ENCODE results near the gene LRP5.
"Not testable (repeated sequence)": the region's sequence is repeated elsewhere in the genome, so short reads cannot be mapped to it uniquely, and the experiment has no call there.

LRP5 gene

DNA sequence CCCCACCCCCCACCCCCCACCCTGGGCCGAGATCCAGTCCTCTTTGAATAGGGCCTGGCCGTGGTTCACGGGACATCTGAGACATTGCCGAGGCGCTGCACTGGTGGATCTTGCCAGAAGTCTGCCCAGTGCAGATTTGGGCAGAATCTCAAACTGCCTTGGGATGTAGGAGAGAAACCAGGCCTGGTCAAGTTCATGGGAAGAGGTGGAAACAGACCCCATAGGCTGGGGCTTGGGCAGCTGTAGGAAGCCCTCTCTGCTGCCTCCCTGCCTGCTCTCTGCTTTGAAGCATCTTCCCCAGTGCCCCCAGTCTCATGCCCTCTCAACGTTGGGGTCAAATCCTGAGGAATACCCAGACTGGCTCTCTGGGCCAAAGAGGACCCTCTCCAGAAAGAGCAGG is 132.2 kb downstream of the LRP5 start:
- DNase-seq (ENCODE audit: low read depth in 3 of 3): no peak

DNA sequence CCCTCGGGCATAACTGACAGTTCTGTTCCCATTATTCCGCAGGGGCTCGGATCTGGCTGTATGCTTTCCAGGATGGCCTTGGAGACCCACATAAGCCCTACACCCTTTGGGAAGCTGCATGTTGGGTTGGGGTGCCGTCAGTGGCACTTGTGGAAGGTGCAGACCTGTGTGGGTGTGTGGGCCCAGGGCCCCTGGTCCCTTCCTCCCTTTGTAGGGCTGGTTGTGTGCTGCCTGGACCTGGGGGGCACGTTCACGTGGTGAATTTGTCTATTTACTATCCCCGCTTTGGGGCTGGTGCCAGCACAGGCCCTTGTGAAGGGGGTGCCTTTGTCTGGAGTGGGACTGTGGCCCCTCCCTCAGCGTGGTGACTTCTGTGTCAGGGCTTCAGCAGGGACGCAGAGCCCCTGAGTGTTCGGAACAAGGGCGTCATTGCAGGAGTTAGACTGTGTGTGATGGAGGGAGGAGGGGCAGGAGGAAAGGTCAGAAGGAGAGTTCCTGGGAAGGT is 133.2 kb downstream of the LRP5 start:
- no peak for DNase-seq (ENCODE audit: low read depth in 3 of 3)

DNA sequence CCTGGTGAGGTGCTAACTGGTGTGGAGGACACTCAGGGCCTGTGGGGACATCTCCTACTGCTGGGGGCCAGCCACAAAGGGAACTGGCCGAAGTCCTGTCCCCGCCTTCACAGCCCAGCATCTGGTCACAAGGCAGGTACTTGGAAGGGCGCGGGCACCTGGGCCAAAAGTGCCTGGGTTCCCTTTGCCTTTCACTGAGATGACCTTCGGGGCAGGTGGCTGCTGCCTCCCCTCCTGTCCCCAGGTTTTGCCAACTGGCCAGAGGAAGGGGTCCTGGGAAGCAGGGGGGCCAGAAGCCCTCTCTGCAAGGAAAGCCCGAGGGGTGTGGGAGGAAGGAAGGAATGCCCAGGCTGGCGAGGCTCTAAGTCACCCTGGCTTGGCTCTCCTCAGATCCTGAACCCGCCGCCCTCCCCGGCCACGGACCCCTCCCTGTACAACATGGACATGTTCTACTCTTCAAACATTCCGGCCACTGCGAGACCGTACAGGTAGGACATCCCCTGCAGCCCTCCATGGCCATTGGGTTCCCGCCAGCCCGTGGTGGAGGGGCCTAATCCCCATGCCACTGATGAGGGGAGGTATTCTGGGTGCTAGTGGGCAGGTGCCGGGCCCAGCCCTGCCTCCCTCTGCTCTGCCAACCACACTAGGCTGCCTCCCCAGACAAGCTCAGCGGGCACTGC is 133.8 kb downstream of the LRP5 start:
- DNase-seq (ENCODE audit: low read depth in 3 of 3): no peak

DNA sequence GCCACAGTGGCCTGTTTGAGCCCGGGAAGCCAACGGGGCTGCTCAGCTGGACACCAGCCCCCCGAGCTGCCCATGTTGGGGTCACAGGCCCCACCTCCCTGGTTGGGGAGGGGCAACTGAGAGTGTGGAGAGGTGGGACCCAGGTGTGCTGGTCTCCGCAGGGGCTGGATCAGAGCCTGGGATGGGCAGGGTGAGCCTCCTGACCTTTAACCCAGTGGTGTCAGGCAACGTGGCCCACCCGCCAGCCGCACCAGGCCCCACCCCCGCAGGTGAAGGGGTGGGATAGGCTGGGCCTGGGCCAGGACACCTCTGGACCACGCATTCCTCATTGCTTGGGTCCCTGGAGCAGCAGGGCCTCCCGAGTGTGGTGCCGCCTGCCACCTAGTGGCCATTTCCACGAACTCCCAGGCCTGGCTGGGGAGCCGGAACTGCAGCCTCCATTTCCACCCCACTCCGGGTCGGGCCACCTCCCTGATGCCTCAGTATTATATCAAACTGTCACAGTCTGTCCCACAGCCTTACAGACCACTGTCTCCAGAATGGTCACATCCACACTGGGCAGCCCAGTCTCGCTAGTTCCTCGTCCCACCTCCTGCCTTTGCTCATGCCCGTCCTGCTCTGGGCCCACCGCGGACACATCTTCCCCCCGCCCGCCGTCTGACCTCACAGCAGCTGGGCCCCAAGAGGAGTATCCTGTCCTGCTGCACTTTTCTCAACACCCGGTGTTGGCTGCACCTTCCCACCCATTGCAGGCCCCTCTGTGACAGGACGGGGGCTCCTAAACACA is 134.8 kb downstream of the LRP5 start:
- peak; percentile 59 to 72 (median 62) for DNase-seq (ENCODE audit: low read depth in 3 of 3)

DNA sequence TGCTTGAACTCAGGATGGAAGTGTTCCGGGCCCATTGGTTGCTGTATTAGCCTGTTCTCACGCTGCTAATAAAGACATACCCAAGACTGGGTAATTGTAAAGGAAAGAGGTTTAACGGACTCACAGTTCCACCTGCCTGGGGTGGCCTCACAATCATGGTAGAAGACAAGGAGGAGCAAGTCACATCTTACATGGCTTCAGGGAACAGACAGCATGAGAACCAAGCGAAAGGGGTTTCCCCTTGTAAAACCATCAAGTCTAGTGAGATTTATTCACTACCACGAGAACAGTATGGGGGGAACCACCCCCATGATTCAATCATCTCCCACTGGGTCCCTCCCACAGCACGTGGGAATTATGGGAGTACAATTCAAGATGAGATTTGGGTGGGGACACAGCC is 135.5 kb downstream of the LRP5 start:
- DNase-seq (ENCODE audit: low read depth in 3 of 3): not testable (repeated sequence)

DNA sequence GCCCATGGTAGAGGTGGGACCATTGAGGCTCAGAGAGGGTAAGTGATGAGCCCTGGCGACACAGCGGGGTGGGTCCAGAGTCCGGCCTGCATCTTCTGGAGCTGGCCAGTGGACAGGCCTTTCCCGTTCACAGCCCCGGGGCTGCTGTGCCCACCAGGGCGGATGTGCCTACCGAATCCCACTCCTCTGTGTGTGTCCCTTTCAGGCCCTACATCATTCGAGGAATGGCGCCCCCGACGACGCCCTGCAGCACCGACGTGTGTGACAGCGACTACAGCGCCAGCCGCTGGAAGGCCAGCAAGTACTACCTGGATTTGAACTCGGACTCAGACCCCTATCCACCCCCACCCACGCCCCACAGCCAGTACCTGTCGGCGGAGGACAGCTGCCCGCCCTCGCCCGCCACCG is 136.2 kb downstream of the LRP5 start:
- DNase-seq (ENCODE audit: low read depth in 3 of 3): no peak

DNA sequence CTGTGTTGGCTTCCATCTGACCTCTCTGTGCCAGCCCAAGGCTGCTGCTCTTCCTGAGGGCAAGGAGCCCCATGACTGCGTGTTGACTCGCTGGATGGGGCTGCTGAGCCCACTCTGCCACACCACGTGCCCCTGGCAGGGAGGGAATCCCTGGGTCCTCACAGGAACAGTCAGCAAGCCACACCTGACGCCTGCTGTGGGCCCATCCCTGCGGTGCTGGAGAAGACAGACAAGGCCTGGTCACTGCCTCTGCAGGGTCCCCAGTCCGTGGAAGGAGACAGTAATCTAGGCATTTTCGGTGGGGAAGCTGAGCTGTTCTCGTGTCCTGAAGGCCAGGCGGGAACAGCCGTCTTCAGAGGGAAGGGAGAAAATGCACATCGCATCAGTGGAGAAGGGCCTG is 137.6 kb downstream of the LRP5 start:
- DNase-seq (ENCODE audit: low read depth in 3 of 3): no peak

DNA sequence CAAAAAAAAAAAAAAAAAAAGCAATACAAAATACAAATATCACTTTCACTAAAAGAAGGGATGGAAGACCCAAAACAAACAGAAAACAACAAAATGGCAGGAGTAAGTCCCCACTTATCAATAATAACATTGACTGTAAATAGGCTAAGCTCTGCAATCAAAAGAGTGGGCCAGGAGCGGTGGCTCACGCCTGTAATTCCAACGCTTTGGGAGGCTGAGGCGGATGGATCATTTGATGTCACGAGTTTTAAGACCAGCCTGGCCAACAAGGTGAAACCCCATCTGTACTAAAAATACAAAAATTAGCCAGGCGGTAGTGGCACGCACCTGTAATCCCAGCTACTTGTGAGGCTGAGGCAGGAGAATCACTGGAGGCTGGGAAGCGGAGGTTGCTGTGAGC is 138.3 kb downstream of the LRP5 start:
- no peak for DNase-seq (ENCODE audit: low read depth in 3 of 3)

DNA sequence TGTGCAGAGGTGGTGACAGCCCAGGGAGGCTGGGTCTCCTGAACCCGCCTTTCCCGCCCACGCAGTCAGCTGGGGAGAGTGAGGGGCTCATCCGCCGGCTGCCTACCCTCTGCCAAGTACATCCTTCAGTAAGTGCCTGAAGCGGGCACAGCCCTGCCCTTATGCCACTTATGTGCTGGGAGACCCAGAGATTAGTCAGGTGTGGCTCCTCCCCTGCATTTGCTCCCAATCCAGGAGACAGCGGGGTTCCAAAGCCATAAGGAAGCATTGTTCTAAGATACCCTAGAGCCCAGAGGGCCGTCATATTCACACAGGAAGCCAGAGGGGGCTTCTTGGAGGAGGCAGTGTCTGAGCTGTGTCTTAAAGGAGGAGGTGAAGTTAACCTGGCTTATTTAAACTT is 142.4 kb downstream of the LRP5 start:
- no peak for DNase-seq (ENCODE audit: low read depth in 3 of 3)

DNA sequence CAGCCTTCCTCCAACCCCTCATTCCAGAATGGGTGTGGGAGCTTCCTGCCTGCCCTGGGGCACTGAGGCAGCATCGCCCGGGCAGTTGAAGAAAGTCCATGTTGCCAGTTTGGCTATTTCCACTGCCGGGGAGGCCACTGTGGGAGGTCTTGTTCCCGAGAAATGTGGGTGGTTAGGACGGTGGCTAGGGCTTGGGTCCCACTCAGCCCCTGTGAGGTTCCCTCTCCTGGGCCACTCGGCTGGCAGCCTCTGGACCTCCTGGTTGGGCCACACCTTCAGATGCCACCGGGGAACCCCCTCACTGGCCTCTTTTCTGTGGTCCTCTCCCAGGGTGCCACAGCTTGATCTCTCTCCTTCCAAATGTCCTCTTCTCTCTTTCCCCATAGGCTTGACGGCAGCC is 143.1 kb downstream of the LRP5 start:
- DNase-seq (ENCODE audit: low read depth in 3 of 3): no peak

DNA sequence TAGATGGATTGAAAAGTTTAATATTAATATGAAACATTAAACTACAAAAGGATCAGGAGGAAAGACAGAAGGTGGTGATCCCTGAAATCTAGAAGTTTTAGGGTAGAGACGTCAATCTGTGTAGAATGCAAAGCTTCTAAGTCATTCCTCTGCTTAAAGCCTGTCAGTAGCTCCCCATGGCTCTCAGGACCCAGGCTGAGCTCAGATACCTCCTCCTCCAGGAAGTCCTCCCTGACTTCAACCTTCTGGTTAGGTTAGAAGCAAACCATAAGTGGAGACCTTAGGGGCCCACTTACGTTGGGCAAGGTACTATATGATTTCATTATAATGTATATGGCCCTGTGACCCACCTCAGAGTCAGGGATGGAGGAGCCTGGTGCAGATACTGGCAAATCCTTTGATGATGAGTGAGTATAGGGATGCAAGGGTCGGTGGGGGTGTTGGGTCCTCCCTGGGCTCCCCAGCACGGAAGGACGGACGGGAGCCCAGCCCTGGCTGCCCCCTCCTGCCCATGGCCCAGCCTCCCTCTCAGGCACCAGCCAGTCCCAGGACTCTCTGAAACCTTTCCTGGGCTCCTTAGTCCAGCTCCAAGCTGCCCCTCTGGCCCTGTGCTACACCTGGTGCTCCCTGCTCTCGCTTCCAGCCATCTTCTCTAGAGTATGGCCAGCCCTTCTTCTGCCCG is 145.0 kb downstream of the LRP5 start:
- DNase-seq (ENCODE audit: low read depth in 3 of 3): no peak

DNA sequence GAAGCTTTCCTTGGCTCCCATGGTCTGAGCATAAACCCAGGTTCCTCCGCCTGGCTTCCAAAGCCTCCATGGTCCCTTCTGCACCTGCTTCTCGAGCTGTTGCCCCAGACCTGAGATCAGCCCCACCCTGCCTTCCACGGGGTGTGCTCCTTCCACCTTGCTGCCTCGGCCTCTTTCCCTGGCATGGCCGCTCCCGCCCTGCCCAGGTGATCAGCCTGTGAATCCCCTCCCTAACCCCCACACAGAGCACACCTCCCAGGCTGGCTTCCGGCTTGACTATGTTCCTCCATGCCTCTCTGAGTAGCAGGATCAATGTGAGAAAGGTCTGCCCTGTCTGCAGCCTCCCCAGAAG is 145.5 kb downstream of the LRP5 start:
- DNase-seq (ENCODE audit: low read depth in 3 of 3): no peak

DNA sequence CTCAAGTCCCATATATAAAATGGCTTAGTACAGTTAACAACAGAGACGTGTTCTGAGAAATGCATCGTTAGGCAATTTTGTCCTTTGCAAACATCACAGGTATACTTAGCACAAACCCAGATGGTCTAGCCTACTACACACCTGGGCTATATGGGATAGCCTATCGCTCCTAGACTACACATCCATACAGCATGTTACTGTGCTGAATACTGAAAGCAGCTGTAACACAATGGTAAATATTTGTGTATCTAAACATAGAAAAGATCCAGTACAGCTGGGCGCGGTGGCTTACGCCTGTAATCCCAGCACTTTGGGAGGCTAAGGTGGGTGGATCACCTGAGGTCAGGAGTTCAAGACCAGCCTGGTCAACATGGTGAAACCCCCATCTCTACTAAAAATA is 145.9 kb downstream of the LRP5 start:
- not testable (repeated sequence) for DNase-seq (ENCODE audit: low read depth in 3 of 3)

DNA sequence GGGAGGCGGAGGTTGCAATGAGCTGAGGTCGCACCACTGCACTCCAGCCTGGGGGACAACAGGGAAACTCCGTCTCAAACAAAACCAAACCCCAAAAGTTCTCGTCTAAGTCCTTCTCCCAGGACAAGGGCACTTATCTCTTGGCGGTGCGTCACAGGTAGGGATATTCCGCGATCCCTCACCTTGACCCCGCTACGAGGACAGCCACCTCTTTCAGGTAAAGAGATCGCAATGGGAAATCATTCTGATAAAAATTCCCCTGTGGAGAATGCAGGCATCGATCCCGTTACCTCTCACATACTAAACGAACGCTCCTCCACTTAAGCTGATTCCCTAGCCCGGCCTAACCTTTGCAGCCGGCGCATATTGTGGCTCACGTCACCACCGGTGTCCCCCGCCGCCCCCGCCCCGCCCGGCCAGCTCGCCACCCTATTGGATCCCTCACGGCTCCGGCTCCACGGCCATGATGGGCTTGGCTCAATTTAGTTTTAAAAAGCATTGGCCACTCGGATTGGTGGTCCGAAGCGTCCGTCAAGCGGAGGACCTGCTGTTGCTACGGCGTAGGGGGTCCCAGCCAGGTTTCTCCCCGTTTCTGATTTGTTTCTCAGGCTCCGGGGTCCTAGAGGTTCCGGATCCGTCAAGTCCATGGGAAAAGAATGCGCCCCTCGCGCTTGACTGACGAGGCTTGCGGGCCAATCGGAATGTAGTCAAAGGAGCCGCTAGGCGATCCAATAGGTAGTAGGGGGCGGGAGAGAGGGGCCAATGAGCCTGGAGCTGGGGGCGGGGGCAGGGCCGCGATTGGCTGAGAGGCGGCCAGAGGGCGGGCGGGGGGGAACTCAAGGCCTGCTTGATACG is 147.7 kb downstream of the LRP5 start:
- peak; percentile 90 to 94 (median 91) for DNase-seq (ENCODE audit: low read depth in 3 of 3)

DNA sequence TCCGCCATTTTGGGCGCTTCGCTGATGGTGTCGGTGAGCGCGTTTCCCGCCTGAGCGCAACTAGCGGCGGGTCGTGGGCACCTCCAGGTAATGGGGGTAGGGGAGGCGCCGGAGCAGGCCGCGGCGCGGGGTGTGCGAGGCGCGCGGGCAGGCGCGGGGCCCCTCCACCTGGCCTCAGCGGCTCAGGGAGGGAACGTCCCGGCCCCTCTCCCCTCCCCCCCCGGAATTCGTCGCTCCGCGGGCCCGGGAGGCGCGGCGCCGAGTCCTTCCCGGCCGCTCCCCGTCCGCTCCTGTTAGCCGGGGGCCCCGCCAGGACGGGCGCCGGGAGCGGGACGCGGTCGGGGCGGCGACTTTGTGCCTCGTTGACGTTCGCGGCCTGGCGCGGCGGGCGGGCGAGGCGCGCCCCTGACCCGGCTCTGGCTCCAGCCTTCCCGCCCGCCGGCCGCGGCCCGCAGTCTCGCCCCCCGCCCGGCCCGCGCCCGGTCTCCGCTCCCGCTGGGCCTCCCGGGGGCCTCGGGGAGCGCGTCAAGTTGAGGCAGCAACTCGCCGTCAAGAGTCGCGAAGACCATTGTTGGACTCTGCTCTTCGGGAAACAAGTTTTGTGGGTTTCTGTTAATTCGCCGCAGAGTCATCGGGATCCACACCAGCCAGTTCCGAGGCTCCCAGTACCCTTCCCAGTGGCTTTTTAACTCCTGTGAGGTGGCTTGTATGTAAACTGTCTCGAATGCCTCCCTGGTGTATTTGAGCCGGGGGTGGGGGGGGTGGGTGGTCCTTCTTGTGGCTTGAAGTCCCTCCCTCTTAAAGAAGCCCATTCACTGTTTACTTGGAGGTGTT is 148.6 kb downstream of the LRP5 start, which contains the start of gene PPP6R3:
Gene PPP6R3 (plus strand): TSS at position 12 of the 834 bp plus-strand sequence. CDS start 76,913 bp downstream, outside the sequence.
- DNase-seq (ENCODE audit: low read depth in 3 of 3): no peak

DNA sequence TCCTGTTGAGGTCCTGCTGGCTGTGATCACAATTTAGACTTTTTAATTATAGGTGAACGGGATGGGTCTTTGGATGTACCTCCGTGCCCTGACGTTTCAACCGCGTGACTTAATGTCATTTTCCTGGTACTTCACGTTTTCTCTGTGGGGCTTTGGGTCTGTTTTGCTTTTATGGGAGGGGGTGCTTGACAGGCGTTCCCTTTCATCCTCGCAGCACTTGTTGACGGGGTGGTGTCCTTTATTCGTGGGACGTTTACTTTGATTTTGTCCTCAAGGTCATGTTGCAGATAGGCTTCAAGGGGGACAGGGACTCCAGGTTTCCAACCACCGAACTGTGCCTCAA is 149.2 kb downstream of the LRP5 start:
- no peak for DNase-seq (ENCODE audit: low read depth in 3 of 3)

DNA sequence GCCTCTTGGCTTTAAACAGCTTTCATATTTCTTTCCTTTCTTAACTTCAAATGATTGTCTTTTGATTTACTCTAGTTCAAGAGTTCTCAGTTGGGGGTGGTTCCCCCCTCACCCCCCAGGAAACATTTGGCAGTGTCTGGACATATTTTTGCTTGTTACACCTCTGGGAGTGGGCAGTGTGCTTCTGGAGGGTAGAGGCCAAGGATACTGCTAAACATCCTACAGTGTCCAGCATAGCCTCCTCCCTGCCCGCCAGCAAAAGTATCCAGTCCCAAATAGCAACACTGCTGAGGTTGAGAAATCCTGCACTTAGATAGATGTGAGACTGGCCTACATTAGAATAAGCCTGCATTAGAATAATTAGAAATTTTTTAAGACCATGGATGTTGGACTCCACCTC is 151.3 kb downstream of the LRP5 start:
- no peak for DNase-seq (ENCODE audit: low read depth in 3 of 3)

DNA sequence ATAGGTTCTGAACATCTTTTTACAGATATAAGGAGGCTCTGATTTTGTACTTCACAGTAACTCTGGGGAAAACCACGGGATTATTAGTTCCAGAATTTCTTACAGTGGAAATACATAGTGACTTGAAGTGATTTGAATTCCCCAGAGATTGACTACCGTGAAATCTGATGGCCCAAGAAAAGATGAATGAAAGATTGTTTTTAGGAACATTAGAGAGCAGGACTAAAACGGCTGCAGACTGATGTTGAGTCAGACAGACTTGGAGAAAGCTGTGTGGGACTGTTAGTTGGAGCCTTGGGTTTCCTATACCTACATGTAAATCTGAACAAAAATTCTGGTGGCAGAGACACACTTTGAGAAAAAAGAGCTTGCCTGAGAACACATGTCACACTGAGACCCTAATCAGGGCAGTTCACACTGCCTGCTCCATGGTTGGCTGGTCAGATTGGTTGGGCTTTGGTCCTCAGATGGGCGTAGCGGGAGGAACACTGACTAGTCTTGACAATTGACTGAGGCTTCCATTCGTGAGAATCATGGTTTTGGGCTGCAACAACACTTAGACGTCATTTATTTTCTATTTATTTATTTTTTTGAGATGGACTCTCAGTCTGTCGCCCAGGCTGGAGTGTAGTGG is 154.9 kb downstream of the LRP5 start:
- DNase-seq (ENCODE audit: low read depth in 3 of 3): no peak

DNA sequence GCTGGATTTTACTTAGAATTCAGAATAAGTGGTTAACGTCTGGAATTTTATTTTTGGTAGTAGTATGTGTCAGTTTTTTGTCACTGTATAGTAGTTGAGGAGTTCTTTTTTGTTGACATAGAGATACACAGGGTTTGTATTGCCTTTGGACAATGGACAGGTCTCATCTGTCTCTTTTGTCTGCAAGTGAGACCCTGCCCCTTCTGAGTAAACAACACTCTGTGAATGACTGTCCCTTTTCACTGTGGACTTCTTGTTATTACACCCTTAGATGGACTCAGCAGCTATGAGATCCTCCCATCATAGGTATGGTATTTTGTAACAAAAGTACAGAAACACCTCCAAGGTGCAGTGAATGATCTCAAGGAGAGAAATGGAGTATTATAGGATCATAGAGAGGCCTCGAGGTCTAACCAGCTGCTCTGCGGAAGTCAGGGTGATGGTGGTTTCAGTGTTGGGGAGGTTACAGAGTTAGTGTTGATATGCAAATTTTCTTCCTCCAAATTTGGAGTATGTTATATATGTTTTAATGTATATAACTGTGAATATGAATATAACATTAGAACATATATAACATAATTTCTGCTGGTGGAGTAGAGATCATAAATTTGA is 155.9 kb downstream of the LRP5 start:
- no peak for DNase-seq (ENCODE audit: low read depth in 3 of 3)

DNA sequence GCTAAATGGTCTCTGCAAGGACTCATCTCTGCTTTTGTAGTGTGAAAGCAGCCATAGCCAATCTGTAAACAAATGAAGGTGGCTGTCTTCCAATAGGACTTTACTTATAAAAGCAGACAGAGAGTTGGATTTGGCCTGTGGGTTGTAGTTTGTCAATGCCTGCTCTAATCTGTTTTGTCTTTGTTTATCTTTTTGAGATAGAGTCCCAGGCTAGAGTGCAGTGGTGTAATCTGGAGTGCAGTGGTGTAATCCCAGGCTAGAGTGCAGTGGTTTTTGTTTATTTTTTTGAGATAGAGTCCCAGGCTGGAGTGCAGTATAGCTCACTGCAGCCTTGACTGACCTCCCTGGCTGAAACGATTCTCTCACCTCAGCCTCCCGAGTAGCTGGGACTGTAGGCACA is 156.7 kb downstream of the LRP5 start:
- no peak for DNase-seq (ENCODE audit: low read depth in 3 of 3)

Measured in stimulated activated CD4-positive, alpha-beta T cell treated with anti-CD3 and anti-CD28 coated beads, TNF-alpha, amount 100 ng/mL, for 24 hours (primary cell).